Esophagus squamous epithelium (tissue), 4 donors: ENCODE measurements around the gene MAP3K21.

Experiments
- CTCF ChIP-seq, 6 experiments: fragments of 450-650 bp in 4 of 6; fragments of 200-600 bp in 2 of 6; sonication (generic) in 2 of 6; IDR thresholded peaks; one replicate each; pipeline ENCODE4 v1.5.1; 2016 to 2019; ENCODE audit warnings: antibody characterized with exemption in 6 of 6, mild to moderate bottlenecking in 4 of 6, moderate library complexity in 4 of 6
- POLR2A ChIP-seq, 4 donors: fragments of 450-650 bp; IDR thresholded peaks; one replicate each; pipeline ENCODE4 v1.6.1; 2017; ENCODE audit warnings: antibody characterized with exemption in 4 of 4, mild to moderate bottlenecking in 4 of 4, moderate library complexity in 3 of 4

DNA sequence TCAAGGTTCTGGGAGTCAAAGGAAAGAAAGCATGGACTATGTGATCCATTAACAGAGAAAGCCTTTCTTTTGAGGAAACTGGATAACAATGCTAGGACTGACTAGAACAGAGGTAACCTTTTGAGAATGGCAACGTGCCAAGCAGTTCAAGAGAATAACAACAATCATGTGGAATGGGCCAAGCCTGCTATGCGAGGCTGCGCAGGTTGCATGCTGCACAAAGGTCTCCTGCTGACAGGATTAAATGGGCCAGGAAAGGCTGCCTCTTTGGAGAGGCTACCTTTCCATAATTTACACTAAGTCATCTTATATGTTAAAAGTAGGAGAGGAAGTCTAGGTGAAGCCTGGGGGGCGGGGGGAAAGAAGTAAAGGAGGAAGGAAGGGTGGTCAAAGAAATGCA is 37.8 kb upstream of the MAP3K21 start:
- TF ChIP-seq CTCF (IDR thresholded peaks at IDR 0.05): no peak
- TF ChIP-seq POLR2A (IDR thresholded peaks at IDR 0.05): no peak
